NCI-H1417 (cell line): ENCODE data around the gene TMOD1.
"Not testable (repeated sequence)": the region's sequence is repeated elsewhere in the genome, so short reads cannot be mapped to it uniquely, and the experiment has no call there.

Experiments
- DNase-seq, 3 experiments: peaks; one replicate each; lab custom pipeline; 2025; lab: John Stamatoyannopoulos, UW

TMOD1 gene

DNA sequence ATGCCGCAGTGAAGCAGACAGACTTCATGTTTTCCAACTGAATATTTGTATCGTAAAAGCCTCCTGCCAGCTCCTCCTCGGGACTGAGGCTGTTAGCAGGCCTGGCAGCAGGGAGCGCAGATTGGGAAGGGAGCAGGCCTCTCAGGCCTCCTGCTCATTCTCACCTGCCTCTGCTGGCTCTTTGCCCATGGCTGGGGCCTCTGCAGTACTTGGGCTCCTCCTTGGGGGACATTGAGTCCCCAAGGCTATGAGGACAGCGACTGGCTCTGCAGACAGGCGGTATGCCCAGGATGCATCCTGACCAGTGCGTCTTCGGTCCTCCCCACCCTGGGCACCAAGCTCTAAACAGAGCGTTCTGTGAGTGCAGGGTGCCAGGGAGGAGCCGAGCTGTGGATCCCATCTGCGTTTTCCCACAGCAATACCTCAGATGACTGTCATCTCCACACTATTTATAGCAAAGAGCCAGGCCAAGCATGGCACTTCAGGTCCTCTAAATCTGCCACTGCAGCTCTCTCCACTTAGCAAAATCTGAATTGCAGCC lies 93.0 kb downstream of the TMOD1 start:
- DNase-seq = peak in 2 of 3 experiments; percentile 53 to 58

DNA sequence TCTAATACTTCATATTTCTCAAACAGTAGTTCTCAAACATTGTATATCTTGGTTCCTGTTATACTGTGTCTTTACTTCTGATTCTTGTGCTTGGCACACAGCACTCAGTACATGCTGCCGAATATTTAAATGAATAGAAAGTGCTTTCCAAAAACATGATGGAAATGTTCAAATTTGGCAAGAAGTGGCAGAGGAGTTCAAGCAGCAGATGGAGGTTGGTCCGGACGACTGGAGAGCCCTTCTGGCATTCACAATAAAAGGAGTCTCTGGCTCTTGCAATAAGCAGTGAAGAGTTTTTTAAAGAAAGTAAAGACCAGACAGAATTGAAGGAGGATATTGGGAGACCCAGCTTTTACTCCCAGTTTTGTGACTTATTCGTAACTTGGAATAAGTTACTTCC lies 95.4 kb downstream of the TMOD1 start:
- no peak for DNase-seq

DNA sequence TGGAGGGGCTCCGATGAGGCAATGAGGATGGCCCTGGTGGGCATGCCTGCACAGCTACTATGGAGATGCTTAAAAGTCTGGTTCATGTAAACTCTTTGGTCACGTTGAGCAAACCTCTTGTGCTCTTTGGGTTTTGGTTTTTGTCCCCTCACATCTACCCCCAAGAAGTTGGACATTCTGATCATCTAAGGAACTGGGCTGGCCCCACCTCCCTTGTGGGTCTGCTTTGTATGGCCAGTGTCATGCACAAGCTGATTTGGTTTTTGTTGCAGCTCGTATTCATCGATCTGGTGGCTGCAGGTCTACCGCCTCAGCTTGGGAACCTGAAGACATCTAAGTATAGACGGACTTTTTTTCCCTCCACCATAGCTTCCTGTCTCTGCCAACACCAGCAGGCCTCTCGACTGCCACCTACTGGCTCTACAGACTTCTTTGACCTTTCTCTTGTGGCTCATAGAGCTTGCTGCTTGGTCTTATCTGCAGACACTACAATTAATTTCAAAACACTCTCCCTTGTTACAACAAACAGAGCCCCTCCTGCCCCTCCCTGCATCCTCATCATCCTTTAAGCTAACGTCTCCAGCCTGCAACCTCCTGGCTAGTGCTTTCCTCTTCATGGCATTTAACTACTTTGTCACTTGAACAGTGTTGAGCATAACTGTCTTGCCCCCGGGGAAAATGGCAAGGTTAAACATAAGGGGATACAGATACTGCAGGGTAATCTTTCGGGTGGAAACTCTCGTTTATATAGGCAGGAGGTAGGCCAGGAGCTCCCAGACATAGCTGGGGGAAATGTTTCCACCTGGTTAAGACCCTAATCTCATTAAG lies 97.2 kb downstream of the TMOD1 start:
- DNase-seq = peak; percentile 35 to 86 (median 55)

DNA sequence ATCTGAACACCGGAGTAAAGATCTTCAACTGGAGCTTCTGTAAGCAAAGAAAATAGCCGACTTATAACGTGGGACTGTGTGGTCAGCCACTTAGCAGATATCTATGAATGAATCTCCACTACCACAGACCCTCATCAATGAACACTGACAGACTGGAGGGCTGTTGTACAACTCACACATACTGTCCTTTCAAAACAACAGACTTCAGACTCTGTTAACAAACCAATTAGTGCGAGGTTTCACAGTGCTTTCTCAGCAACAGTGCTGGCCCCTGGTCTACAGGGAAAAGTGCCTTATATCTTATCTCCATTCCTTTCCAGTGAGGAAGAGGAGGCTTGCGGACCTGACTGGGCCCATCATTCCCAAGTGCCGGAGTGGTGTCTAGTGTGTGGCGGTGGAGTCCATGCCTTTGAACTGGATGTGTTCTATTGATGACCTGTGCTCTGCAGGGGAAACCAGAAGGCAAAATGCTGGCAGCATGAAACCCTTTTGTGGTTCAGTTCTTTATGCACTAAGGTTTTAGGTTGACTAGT lies 97.9 kb downstream of the TMOD1 start:
- DNase-seq = no peak

DNA sequence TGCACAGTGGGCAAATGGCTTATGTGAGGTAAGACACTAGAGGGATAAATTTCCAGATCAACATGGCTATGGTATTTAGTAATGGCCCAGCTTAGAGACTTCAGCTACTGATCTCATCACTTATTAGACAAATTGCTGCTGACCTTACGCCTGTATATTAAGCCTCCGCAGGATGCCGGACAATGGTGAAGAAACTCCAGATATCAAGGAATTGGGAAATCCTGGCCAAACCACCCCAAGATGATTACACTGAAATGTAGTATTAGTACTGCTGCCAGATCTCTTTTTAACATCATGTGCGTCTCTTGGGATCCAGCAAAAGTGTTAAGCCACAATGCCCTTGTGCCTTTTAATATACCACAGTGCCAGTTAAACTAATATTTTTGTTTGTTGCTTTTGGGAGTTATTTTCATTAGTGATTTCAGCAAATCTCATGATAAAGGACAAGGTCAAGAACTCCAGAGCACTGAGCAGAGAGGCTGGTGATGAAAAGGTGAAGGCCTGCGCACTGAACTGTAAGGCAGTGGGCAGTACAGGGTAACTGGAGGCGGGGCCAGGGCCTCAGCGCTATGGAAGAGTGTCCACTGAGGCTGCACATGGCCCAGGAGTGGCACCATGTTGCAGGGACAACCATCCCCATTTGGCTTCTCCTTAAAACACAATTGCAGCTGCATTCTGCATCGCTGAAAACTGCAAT lies 99.2 kb downstream of the TMOD1 start:
- no peak for DNase-seq

DNA sequence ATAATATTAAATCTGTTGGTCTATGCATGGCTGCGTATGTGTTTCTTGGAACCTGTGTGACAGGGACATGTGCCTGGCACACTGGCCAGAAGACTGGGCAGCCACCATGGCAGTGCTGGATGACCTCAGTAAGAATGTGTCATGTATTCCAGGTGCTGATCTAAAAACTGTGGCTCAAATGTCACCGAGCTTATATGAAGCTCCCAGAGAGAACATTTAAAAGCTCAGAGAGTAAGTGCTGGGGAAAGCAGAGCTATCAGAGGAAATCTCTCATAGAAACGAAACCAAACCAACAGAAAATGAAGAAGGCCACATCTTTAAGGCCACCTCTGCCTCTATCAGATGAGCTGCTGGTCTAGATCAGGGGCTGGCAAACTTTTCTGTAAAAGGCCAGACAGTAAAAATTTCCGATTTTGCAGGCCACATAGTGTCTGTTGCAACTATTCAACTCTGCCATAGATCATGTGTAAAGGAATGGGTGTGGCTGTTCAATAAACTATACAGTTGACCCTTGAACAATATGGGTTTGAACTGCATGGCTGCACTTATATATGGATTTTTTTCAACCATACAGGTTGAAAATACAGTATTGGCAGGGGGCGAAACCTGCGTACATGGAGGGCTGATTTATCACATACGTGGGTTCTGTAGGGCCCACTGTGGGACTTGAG lies 99.9 kb downstream of the TMOD1 start:
- DNase-seq = no peak

DNA sequence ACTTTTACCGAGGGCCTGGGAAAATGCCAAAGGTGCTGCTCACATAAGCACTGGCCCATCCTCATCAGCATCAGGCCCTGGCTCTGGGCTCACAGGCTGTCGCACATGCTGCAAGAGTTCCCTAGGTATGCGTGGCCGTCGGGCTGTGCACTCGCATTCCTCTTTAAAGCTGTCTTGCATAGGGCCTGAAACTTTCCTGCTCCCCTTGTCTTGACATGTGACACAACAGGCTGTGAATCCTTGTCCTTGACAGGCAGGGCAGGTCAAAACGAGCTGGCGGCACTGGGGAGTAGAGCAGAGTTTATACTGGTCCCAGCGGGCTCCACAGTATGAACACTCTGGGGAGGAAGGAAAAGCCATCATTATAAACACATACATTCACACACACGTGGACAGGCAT lies 101.0 kb downstream of the TMOD1 start:
- DNase-seq = no peak

DNA sequence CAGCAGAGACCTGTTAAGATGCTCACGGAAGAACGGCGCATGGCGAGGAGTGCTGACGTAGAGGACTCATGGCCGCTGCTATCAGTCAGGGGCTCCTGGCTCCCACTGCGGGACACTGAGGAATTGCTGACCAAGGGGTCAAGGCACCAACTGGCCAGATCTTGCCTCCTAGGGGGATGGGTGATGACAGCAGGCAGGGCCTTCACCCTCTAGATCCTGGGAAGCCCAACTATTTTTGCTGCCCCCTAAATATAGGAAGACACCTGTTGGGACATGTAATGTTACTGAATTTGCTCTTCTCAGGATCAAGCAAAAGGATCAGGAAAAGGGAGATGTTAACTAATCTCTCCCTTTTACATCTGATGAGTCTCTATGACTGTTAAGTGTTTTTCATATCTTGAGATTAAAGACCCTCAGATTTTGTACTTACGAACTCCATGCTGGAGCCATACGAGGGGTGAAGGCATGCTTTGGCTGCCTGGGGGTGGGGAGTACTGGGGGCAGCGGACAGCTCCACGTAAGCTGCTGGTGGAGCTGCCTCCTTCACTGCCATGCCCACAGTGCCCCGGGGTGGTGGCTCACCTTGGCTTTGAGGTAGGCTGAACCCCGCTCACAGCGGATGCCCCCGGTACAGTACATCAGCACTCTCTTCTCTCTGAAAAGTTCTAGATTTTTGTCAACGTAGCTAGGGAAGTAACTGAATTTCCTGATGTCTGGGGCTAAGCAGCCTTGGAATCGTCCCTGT lies 103.6 kb downstream of the TMOD1 start:
- no peak for DNase-seq

DNA sequence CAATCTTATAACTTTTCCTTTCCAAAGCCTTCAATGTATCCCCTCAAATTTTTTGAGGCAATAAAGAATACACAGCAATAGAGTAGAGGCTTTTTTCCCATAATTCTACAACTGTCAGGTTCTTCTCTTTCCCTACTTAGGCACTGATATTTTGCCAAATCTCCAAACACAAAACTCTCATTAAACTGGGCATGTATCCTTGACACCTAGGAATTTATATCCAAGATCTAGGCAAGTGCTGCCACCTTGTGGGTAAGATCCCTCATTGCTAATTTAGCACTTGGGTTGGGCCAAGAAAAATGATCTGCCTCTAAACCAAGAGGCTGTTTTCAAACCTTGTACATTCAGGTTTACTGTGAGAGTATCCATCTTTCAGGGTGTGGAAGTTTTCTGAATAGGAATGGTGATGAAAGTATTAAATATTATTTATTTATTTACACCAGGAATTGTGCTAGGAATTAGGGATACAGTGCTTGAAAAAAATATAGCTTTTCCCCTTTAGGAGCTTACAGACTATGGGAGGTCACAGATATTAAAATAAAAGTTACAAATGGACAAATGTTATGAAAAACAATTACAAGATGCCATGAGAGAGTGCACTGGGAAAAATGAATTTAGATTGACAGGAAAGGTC lies 114.1 kb downstream of the TMOD1 start:
- peak; percentile 48 to 83 (median 53) for DNase-seq

DNA sequence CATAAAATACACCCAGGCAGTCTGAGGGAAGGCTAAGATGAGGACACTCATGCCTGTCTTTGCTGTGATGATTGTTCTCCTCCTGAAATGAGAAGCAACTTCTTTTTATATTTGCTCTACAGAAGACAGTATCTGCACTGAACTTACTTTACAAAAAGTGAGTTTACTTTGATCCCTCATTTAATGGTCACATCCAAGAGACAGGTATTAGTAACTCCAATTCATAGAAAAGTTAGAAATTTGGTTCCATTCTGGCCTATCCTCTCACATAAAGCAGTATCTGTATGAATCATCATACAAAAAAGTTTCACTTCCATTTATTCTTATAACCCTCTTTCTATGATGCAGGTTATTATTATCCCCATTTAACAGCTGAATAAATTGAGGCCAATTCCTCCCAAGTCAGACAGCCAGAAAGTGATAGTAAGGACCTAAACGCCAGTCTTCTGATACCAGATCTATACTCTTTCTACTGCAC lies 116.5 kb downstream of the TMOD1 start:
- DNase-seq = no peak

DNA sequence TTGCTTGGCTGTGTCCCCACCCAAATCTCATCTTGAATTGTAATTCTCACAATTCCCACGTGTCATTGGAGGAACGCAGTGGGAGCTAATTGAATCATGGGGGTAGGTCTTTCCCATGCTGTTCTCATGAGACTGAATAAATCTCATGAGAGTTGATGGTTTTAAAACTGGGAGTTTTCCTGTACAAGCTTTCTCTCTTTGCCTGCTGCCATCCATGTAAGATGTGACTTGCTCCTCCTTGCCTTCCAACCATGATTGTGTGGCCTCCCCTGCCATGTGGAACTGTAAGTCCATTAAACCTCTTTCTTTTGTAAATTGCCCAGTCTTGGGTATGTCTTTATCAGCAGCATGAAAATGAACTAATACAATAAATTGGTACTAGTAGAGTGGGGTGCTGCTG lies 118.6 kb downstream of the TMOD1 start:
- DNase-seq = not testable (repeated sequence)

DNA sequence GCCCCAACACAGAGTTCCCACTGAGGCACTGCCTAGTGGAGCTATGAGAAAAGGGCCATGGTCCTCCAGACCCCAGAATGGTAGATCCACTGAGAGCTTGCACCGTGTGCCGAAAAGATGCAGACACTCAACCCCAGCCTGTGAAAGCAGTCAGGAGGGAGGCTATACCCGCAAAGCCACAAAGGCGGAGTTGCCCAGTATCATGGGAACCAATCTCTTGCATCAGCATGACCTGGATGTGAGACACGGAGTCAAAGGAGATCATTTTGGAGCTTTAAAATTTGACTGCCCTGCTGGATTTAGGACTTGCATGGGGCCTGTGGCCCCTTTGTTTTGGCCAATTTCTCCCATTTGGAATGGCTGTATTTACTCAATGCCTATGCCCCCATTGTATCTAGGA lies 121.0 kb downstream of the TMOD1 start:
- DNase-seq = not testable (repeated sequence)

DNA sequence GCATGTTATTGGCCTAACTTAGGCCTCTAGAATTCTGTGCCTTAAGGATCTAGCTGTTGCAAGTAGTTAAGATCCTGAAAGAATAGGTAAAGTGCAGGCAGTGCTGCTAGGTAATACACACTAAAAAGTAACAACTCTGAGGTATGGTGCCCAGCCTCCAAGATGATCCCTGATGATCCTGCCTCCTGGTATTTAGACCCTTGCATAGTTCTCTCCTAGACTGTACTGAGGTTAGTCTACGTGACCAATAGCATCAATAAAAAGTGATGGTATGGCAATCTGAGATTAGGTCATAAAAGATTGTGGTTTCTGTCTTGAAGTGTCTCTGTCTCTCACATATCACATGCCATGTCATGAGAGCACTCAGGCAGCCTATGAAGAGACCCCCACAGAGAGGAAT lies 122.5 kb downstream of the TMOD1 start:
- DNase-seq = no peak

DNA sequence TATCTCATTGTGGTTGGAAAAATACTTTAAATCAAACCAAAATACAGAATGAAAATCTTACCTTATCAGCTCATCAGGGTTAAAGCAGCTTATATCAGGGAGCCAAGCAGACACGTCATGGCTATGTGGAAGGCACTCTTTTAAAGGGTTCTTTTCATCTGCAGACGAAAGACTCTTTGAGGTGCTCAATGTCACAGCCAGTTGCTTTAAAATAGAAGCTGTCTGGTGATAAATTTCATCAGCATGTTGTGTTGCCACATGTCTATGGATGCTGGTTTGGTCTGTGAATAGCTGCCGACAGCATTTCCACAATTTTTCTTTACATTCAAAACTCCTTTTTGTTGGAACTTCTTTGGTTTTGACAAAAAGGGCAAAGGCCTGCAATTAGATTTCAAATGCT lies 124.2 kb downstream of the TMOD1 start:
- no peak for DNase-seq

DNA sequence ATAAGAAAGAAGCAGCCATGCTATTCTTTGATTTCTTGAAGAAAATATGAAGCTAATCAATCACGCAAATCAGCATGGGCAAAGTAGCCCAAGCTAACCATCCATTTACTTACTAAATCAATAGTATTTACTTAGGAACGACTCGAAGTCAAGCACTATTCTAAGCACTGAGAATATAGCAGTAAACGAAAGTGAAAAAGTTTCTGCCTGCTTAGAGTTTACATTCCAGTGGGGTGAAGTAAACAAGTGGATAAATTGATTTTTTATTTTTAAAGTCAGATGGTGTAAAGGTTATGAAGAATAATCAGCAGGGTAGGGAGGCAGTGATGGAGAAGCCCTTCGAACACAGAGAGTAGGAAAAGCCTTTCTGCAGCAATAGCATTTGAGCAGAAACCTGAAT lies 126.2 kb downstream of the TMOD1 start:
- DNase-seq = no peak

DNA sequence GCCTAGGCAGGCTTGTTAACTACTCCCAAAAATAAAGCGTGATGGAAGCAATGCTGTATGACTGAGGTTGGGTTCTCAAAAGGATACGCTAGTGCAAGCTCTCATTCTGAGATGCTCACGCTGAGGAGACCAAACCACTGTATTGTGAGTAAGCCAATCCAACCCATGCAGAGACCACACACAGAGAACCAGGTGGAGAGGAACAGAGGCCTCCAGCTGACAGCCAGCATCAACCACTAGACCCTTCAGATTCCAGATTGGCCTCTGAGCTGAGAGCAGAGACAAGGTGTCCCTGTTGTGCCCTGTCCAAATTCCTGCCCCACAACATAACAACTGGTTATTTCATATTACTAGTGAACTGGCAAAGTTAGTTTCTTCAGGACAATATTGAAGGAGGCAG lies 127.2 kb downstream of the TMOD1 start:
- peak in 1 of 3 experiments; percentile 18 for DNase-seq

DNA sequence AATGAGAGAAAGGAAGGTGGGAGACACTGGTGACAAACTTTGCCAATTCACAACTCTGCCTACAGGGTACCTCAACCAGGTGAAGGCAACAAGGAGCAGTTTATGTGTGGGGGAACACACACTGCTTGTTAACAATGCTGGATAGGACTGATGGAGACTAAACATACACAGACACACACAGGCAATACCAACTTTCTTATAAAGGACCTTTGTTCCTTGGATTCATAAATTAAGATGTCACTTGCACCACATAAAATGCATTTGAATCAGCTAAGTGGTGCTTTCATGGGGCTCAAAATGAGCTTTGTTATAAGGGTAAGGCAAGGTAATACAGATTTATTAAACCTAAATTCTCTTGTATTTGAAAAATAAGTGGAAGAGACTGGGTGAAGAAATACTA lies 127.7 kb downstream of the TMOD1 start:
- DNase-seq = no peak

DNA sequence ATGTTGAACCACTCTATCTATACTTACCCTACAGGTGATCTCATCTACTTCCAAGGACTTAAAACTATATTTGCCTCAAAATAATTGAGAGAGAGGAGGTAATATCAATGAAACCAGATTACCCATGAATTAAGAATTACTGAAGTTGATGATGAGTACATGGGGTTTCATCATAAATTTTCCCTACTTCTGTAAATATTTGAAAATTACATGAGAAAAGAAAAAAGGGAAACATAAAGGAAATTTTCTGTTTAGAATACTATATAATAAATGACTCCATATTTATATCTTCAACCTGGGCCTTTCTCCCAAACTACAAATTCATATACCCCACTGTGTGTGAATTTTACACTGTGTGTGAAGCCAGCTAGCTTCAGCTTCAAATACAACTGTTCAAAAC lies 129.1 kb downstream of the TMOD1 start:
- DNase-seq = no peak

DNA sequence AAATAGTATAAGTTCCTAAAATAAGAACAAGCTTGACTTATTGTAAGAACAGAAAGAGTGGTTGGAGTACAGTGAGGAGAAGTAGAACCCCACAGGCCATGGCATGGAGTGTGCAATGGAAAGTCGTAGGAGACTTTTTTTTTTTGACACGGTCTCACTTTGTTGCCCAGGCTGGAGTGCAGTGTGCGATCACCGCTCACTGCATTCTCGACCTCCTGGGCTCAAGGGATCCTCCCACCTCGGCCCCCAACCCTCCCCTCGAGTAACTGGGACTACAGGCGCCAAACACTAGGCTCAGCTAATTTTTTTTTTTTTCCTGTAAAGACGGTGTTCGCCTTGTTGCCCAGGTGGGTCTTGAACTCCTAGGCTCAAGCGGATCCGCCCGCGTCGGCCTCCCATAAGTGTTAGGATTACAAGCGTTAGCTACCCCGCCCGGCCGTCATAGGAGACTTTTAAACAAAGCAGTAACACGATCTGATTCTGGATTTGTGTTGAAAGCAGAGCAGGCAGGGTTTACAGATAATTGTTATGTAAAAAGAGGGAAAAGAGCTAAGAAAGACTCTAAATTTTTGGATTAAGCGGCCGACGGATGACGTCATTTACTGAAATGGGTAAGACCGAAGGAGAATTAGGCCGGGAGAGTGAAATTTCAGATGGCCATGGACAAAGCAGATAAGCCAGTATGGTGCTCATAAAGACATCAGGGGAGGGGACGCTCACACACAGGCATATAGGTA lies 130.9 kb downstream of the TMOD1 start:
- DNase-seq = peak; percentile 67 to 97 (median 95)
